GM12892 (cell line): Measurements from ENCODE around the gene TSHZ1.

Experiments used
- POLR2A ChIP-seq: IDR thresholded peaks from 2 replicates; pipeline ENCODE4 v1.6.1; 2011; ENCODE audit warnings: low read depth, low read length, control low read depth
- POLR2AphosphoS5 ChIP-seq: IDR thresholded peaks from 2 replicates; pipeline ENCODE4 v1.6.1; 2011; ENCODE audit warnings: low read depth, low read length, control low read depth

DNA sequence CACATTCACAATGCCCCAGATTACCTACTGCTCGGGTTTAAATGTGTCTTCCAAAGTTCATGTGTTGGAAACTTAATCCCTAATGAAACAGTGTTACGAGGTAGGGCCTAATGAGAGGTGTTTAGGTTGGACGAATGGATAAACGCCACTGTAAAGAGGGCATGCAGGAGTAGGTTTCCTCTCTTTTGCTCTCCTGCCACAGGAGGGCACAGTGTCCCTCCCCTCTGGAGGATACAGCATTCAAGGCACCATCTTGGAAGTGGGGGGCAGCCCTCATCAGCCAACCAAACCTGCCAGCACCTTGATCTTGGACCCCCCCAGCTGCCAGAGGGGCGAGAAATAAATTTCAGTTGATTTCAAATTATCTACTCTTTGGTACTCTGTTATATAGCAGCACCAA lies 103.5 kb downstream of the TSHZ1 start:
- TF ChIP-seq POLR2A (no peak), POLR2AphosphoS5 (no peak)
